ENCODE data around the gene ZNF497. TPM values are rescaled to one million over a fixed set of nuclear protein-coding genes. Genes with fewer than 3 reads are reported as not detected.

The ZNF497 gene
- 0.73 and 0.78 TPM in 2 replicates for total RNA-seq

GRCh38 chr19:58362272-58362994 is at the start of gene ZNF497:
Gene ZNF497, minus strand, starts transcription at chr19:58362751. Its CDS starts 5,116 bp downstream, at chr19:58357635.

GRCh38 chr19:58408152-58409009 is 45.8 kb upstream of the ZNF497 start, which contains the start of gene ZNF584:
Gene ZNF584, plus strand, starts transcription at chr19:58408649. Its CDS starts 499 bp downstream, at chr19:58409148.

GRCh38 chr19:58395220-58395978 is 32.8 kb upstream of the ZNF497 start, which contains the start of gene RNF225:
Gene RNF225, plus strand, starts transcription at chr19:58395656. Its CDS starts 434 bp downstream, at chr19:58396090.

GRCh38 chr19:58386576-58387337 is 24.2 kb upstream of the ZNF497 start, which contains the start of gene RPS5:
Gene RPS5, plus strand, starts transcription at chr19:58387269. Its CDS starts 869 bp downstream, at chr19:58388138.

GRCh38 chr19:58380662-58381459 is 18.3 kb upstream of the ZNF497 start, which contains the start of gene ZNF837:
Gene ZNF837, minus strand, starts transcription at chr19:58381030. Its CDS starts 11,698 bp downstream, at chr19:58369332.

GRCh38 chr19:58352760-58353671 is 9.5 kb downstream of the ZNF497 start, which contains the start of gene A1BG:
Gene A1BG, minus strand, starts transcription at chr19:58353492. Its CDS starts 55 bp downstream, at chr19:58353437.

GRCh38 chr19:58326914-58327726 is 35.4 kb downstream of the ZNF497 start, which contains the start of gene ZSCAN22:
Gene ZSCAN22, plus strand, starts transcription at chr19:58326994. Its CDS starts 7,809 bp downstream, at chr19:58334803.

GRCh38 chr19:58305065-58305931 is 57.3 kb downstream of the ZNF497 start, which contains the start of gene ERVK3-1:
Gene ERVK3-1, plus strand, starts transcription at chr19:58305377. Its CDS starts 6,792 bp downstream, at chr19:58312169.

Small RNAs within 50 kb of the gene (small RNA-seq; reads per million reads assigned to genes)
- gene MIR4754 = not detected
- gene MIR6806 = 0.08 reads per million
- gene RNA5SP473 = 0.25 reads per million

Other genes with a start within 250 kb of the ZNF497 start
- gene ZNF329, start 212.0 kb downstream of the ZNF497 start, total RNA-seq = 6.2 and 8.0 TPM in 2 replicates
- 14.3 and 17.8 TPM in 2 replicates for gene ZNF274, start 179.7 kb downstream of the ZNF497 start, total RNA-seq
- 17.3 and 33.0 TPM in 2 replicates for gene ZNF544, start 133.8 kb downstream of the ZNF497 start, total RNA-seq
- gene ZNF8, start 83.8 kb downstream of the ZNF497 start, total RNA-seq = 6.2 and 8.2 TPM in 2 replicates
- 23.1 and 27.0 TPM in 2 replicates for gene ERVK3-1, start 57.4 kb downstream of the ZNF497 start, total RNA-seq
- 3.3 and 4.1 TPM in 2 replicates for gene ZSCAN22, start 35.8 kb downstream of the ZNF497 start, total RNA-seq
- 1.4 and 1.5 TPM in 2 replicates for gene A1BG, start 9.3 kb downstream of the ZNF497 start, total RNA-seq
- gene ZNF837, start 18.3 kb upstream of the ZNF497 start, total RNA-seq = 2.2 and 2.5 TPM in 2 replicates
- 1,563 and 2,739 TPM in 2 replicates for gene RPS5, start 24.5 kb upstream of the ZNF497 start, total RNA-seq
- 0.37 and 0.59 TPM in 2 replicates for gene RNF225, start 32.9 kb upstream of the ZNF497 start, total RNA-seq
- 16.5 and 20.9 TPM in 2 replicates for gene ZNF584, start 45.9 kb upstream of the ZNF497 start, total RNA-seq
- 7.0 and 7.2 TPM in 2 replicates for gene ZNF132, start 77.4 kb upstream of the ZNF497 start, total RNA-seq
- 11.8 and 14.5 TPM in 2 replicates for gene ZNF324B, start 88.9 kb upstream of the ZNF497 start, total RNA-seq
- 13.9 and 16.2 TPM in 2 replicates for gene ZNF324, start 104.3 kb upstream of the ZNF497 start, total RNA-seq
- gene ZNF446, start 113.6 kb upstream of the ZNF497 start, total RNA-seq = 9.0 and 12.9 TPM in 2 replicates
- 4.3 and 5.1 TPM in 2 replicates for gene SLC27A5, start 149.2 kb upstream of the ZNF497 start, total RNA-seq
- 7.0 and 7.4 TPM in 2 replicates for gene ZBTB45, start 157.1 kb upstream of the ZNF497 start, total RNA-seq
- 362 and 460 TPM in 2 replicates for gene TRIM28, start 181.3 kb upstream of the ZNF497 start, total RNA-seq
- gene CHMP2A, start 192.4 kb upstream of the ZNF497 start, total RNA-seq = 80.5 and 113 TPM in 2 replicates
- 73.5 TPM in 2 replicates for gene UBE2M, start 195.9 kb upstream of the ZNF497 start, total RNA-seq
- gene MZF1, start 210.6 kb upstream of the ZNF497 start, total RNA-seq = 21.3 and 22.9 TPM in 2 replicates

Measured in subcutaneous preadipocyte (primary cell).